WTC11 (cell line): Measurements from ENCODE around the gene BORCS8.

Experiments used
- ESRRA ChIP-seq: sonication (generic); formaldehyde crosslinking; IDR thresholded peaks from 2 replicates; pipeline ENCODE4 v1.8.1; 2022; ENCODE audit warnings: mild to moderate bottlenecking, missing genetic modification reagents, borderline replicate concordance
- MAX ChIP-seq: sonication (generic); formaldehyde crosslinking; IDR thresholded peaks from 2 replicates; pipeline ENCODE4 v1.8.0; 2022; ENCODE audit warnings: mild to moderate bottlenecking, missing genetic modification reagents
- NR1H2 ChIP-seq: sonication (generic); formaldehyde crosslinking; IDR thresholded peaks from 2 replicates; pipeline ENCODE4 v1.9.0; 2021; ENCODE audit warnings: mild to moderate bottlenecking, moderate library complexity, missing genetic modification reagents
- PRDM15 ChIP-seq: sonication (generic); formaldehyde crosslinking; IDR thresholded peaks from 2 replicates; pipeline ENCODE4 v1.8.0; 2022; ENCODE audit warnings: missing genetic modification reagents
- TCF7 ChIP-seq: sonication (generic); formaldehyde crosslinking; IDR thresholded peaks from 2 replicates; pipeline ENCODE4 v1.8.0; 2022; ENCODE audit warnings: mild to moderate bottlenecking, low read depth, missing genetic modification reagents, moderate library complexity
- ZNF138 ChIP-seq: sonication (generic); formaldehyde crosslinking; conservative IDR thresholded peaks from 2 replicates; pipeline ENCODE4 v1.8.1; 2022; ENCODE audit warnings: mild to moderate bottlenecking, moderate library complexity, missing genetic modification reagents
- TF ChIP-seq, protein P1 (sequence below): sonication (generic); formaldehyde crosslinking; IDR thresholded peaks from 2 replicates; pipeline ENCODE4 v1.8.1; 2023; ENCODE audit warnings: mild to moderate bottlenecking, missing genetic modification reagents, moderate library complexity
- TF ChIP-seq, protein P2 (sequence below): fragments of 200-600 bp; IDR thresholded peaks from 2 replicates; pipeline ENCODE4 v1.8.0; 2022; ENCODE audit warnings: antibody characterized with exemption

DNA sequence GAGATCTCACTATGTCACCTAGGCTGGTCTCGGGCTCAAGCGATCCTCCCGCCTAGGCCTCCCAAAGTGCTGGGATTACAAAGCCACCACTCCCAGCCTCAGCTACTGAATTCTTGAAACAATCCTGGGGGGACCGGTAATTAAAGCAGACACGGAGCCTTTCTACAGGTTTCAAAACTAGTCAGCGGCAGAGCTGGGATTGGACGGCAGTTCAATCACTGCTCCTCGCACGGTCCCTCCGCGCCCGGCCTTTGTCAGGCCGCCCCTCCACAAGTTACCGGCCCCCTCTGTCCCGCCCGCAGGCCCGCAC lies 229 bp downstream of the BORCS8 start:
- TF ChIP-seq MAX (no peak), ESRRA (CRISPR knock-in tag) (no peak), PRDM15 (no peak), ZNF138 (CRISPR knock-in tag) (no peak), NR1H2 (CRISPR knock-in tag) (no peak), TCF7 (CRISPR knock-in tag) (no peak)
- TF ChIP-seq, protein P1, sequence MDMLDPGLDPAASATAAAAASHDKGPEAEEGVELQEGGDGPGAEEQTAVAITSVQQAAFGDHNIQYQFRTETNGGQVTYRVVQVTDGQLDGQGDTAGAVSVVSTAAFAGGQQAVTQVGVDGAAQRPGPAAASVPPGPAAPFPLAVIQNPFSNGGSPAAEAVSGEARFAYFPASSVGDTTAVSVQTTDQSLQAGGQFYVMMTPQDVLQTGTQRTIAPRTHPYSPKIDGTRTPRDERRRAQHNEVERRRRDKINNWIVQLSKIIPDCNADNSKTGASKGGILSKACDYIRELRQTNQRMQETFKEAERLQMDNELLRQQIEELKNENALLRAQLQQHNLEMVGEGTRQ (CRISPR knock-in tag), result no peak
- TF ChIP-seq, protein P2, sequence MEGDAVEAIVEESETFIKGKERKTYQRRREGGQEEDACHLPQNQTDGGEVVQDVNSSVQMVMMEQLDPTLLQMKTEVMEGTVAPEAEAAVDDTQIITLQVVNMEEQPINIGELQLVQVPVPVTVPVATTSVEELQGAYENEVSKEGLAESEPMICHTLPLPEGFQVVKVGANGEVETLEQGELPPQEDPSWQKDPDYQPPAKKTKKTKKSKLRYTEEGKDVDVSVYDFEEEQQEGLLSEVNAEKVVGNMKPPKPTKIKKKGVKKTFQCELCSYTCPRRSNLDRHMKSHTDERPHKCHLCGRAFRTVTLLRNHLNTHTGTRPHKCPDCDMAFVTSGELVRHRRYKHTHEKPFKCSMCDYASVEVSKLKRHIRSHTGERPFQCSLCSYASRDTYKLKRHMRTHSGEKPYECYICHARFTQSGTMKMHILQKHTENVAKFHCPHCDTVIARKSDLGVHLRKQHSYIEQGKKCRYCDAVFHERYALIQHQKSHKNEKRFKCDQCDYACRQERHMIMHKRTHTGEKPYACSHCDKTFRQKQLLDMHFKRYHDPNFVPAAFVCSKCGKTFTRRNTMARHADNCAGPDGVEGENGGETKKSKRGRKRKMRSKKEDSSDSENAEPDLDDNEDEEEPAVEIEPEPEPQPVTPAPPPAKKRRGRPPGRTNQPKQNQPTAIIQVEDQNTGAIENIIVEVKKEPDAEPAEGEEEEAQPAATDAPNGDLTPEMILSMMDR, result no peak
